AG09319 (cell line): ENCODE measurements around the gene NECTIN2.
"Not testable (repeated sequence)": the region's sequence is repeated elsewhere in the genome, so short reads cannot be mapped to it uniquely, and the experiment has no call there.

ENCODE experiments used
- DNase-seq: peaks from one replicate; pipeline ENCODE4 v3.0.0-alpha.2; 2010; ENCODE audit warnings: low read depth; ENCODE audit errors: extremely low read depth
- CTCF ChIP-seq: IDR thresholded peaks from 2 replicates; pipeline ENCODE4 v1.5.1; 2011; ENCODE audit warnings: low read depth, mild to moderate bottlenecking, inconsistent platforms, low read length, moderate library complexity

NECTIN2 gene

DNA sequence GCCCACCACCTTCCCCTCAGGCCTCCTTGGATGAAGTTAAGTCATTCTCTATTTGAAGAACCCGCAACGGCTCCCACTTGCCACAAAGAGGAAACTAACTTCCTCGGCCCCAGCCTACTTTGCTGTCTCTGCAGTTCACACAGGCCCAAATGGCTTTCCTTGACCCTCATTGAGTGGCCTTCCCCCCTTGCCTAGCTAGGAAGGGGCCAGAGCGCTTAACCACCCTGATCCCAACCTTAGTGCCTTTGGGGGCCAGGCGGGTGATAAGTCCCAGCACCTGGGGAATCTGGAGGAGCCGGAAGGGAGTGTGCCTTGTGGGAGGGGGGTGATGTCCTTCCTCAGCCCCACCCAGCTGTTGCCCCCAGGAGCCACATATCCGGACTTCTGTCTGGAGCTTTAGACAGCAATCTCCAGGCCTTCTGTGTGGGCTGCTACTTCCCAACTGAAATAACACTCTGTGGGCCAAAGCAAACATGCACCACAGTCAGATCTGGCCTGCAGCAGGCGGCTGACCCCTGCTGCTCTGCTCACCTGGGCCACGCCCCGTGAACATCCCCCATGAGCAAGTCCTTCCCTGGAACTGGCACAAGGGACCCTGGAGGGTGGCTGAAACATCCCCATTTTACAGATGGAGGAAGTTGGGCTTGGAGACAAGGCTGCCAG, 10.5 kb downstream of the NECTIN2 start:
- DNase-seq, result no peak

DNA sequence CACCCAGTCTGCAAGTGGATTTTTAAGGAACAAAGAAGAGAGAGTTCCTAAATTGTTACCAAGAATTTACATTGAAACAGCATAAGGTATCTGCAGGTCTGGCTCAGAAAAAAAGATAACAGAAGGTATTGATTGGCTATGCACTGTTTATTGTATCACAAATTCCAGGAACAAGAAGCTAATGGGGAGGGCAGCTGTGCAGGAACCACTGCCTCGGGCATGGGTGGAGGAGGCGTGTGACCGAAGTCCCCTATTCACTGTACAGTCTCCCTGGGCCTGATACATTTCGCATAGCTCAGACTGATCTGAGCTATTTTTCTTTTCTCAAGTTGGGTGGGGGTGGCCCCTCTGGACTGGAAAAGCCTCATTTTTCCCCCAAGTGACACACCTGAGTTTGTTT, 11.7 kb downstream of the NECTIN2 start:
- DNase-seq, result no peak
- no peak for TF ChIP-seq CTCF

More for the DNA sequence above, 10.5 kb downstream of the NECTIN2 start:
- TF ChIP-seq CTCF, result no peak

- not testable (repeated sequence) for DNase-seq
These were observed 15.5 kb downstream of the NECTIN2 start for GRCh38 chr19:44861576-44861975.

- DNase-seq, result no peak
- TF ChIP-seq CTCF, result no peak
These were observed 17.9 kb downstream of the NECTIN2 start for GRCh38 chr19:44863990-44864389.

DNA sequence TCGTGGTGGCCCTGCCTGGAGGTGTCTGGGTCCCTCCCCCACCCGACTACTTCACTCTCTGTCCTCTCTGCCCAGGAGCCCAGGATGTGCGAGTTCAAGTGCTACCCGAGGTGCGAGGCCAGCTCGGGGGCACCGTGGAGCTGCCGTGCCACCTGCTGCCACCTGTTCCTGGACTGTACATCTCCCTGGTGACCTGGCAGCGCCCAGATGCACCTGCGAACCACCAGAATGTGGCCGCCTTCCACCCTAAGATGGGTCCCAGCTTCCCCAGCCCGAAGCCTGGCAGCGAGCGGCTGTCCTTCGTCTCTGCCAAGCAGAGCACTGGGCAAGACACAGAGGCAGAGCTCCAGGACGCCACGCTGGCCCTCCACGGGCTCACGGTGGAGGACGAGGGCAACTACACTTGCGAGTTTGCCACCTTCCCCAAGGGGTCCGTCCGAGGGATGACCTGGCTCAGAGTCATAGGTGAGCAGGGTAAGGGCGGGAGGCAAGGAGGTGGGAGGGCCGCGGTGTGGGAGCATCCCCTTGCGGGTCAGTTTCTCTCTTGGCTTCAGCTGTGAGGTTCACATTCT, 19.2 kb downstream of the NECTIN2 start:
- no peak for DNase-seq
- no peak for TF ChIP-seq CTCF

DNA sequence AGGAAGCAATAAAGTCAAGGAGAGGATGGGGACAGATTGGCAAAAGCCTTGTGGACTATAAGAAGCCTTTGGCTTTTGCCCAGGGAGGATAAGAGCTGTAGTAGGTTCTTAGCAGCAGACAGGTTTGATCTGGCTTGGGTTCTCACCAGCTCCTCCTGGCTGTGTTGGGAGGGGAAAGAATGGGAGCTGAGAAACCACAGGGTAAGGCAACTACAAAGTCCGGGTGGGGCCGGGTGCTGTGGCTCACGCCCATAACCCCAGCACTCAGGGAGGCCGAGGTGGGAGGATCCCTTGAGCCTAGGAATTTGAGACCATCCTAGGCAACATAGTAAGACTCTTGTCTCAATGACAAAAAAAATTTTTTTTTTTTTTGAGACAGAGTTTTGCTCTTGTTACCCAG, 20.6 kb downstream of the NECTIN2 start:
- TF ChIP-seq CTCF, result no peak

GRCh38 chr19:44867578-44867977, 21.5 kb downstream of the NECTIN2 start:
- TF ChIP-seq CTCF, result no peak

More for the DNA sequence above, 20.6 kb downstream of the NECTIN2 start:
- DNase-seq, result no peak

GRCh38 chr19:44869733-44870470, 23.8 kb downstream of the NECTIN2 start:
- no peak for DNase-seq

More at GRCh38 chr19:44867578-44867977, 21.5 kb downstream of the NECTIN2 start:
- no peak for DNase-seq

More at GRCh38 chr19:44869733-44870470, 23.8 kb downstream of the NECTIN2 start:
- TF ChIP-seq CTCF, result no peak
